ENCODE results near the gene EPHA6. TPM values are rescaled to one million over a fixed set of nuclear protein-coding genes. Genes with fewer than 3 reads are reported as not detected.

The EPHA6 gene
- total and polyA plus RNA-seq, 2 donors (not counting 3 experiments of a cell fraction or from before 2014, with no cell fraction given), result not detected

DNA sequence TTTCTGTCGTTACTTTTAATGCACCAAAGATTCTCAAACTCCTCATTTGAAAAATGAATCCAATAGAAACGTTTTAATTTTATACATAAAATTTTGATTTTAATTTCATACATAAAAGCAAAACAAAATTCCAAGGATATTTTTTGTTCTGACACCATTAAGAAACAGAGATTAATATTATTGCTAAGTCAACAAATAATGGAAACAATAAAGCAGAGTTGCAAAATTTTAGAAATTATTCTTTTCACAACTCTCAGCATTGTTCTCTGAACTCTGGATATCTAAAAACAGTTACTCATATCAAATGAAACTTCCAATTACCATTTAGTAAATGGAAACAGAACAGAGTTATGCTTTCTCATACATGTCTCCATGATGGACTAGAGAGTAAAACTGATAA, 260.2 kb downstream of the EPHA6 start:
- no peak for FAIRE-seq
- BruUV-seq (replicated peaks), result no TSS peak
- Histone ChIP-seq H3K36me3 (ENCODE audit: control insufficient read depth in 2 of 2, extremely low read depth in 1 of 2, insufficient read depth in 2 of 2, low read length in 2 of 2) (no peaks in the 10 kb centered on the region), H3K4me1 (ENCODE audit: control insufficient read depth, extremely low read depth, insufficient read depth, low read length) (no peaks in the 10 kb centered on the region), H3K27ac (ENCODE audit: insufficient read depth, low read depth, low read length) (no peak overlapping the region), H3K79me2 (ENCODE audit: control insufficient read depth, insufficient read depth, low read length) (no peaks in the 10 kb centered on the region), H2AFZ (ENCODE audit: low read depth, low read length) (no peak overlapping the region), H3K4me2 (ENCODE audit: insufficient read depth, low read length) (no peak overlapping the region), H3K9me3 (replicated peaks; ENCODE audit: control insufficient read depth, insufficient read depth, low read length) (no peaks in the 10 kb centered on the region), H3K9me1 (replicated peaks; ENCODE audit: control insufficient read depth, extremely low read depth, insufficient read depth, low read length) (no peaks in the 10 kb centered on the region), H3K4me3 (replicated peaks in 1 of 3; ENCODE audit: insufficient read depth in 1 of 3, low read depth in 1 of 3, low read length in 3 of 3) (no peak overlapping the region), H3K27me3 (ENCODE audit: control insufficient read depth in 2 of 2, insufficient read depth in 2 of 2, low read length in 2 of 2) (no peaks in the 10 kb centered on the region), H3K9ac (replicated peaks; ENCODE audit: extremely low read depth, insufficient read depth, low read length) (no peak overlapping the region), H4K20me1 (replicated peaks; ENCODE audit: control insufficient read depth, extremely low read depth, insufficient read depth, low read length) (no peaks in the 10 kb centered on the region)
- TF ChIP-seq FOS (IDR thresholded peaks at IDR 0.05; ENCODE audit: borderline replicate concordance, insufficient read depth, low read length) (no peak), MYC (IDR thresholded peaks at IDR 0.05; ENCODE audit: low read depth, low read length) (no peak)
- ChIA-PET POLR2A (no interaction called here), CTCF (no interaction called here)
- intact Hi-C loops (cut with micrococcal nuclease), result no loop called here
- dilution Hi-C loops (cut with MboI; ENCODE audit: extremely low pct_ligation_motif_present, low sequenced_read_pairs), result no loop called here
- no peak for DNase-seq (ENCODE audit: low read depth, low spot score)

DNA sequence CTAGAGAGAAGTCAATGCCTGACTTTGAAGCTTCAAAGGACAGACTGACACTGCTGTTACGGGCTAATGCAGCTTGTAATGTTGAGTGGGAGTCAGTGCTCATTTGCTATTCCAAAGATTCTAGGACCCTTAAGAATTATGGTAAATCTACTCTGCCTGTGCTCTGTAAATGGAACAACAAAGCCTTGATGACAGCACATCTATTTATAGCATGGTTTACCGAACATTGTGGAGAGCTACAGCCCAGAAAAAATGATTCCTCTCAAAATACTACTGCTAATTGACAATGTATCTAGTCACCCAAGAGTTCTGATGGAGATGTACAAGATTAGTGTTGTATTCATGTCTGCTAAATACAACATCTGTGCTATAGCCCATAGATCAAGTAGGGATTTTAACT, 262.3 kb downstream of the EPHA6 start:
- Histone ChIP-seq H3K27ac (ENCODE audit: insufficient read depth, low read depth, low read length) (no peak overlapping the region), H3K4me2 (ENCODE audit: insufficient read depth, low read length) (no peak overlapping the region), H3K4me3 (replicated peaks in 1 of 3; ENCODE audit: insufficient read depth in 1 of 3, low read depth in 1 of 3, low read length in 3 of 3) (no peak overlapping the region), H4K20me1 (replicated peaks; ENCODE audit: control insufficient read depth, extremely low read depth, insufficient read depth, low read length) (no peaks in the 10 kb centered on the region), H3K4me1 (ENCODE audit: control insufficient read depth, extremely low read depth, insufficient read depth, low read length) (no peaks in the 10 kb centered on the region), H3K36me3 (ENCODE audit: control insufficient read depth in 2 of 2, extremely low read depth in 1 of 2, insufficient read depth in 2 of 2, low read length in 2 of 2) (no peaks in the 10 kb centered on the region), H3K79me2 (ENCODE audit: control insufficient read depth, insufficient read depth, low read length) (no peaks in the 10 kb centered on the region), H2AFZ (ENCODE audit: low read depth, low read length) (no peak overlapping the region), H3K9ac (replicated peaks; ENCODE audit: extremely low read depth, insufficient read depth, low read length) (no peak overlapping the region), H3K9me3 (replicated peaks; ENCODE audit: control insufficient read depth, insufficient read depth, low read length) (no peaks in the 10 kb centered on the region), H3K27me3 (ENCODE audit: control insufficient read depth in 2 of 2, insufficient read depth in 2 of 2, low read length in 2 of 2) (no peaks in the 10 kb centered on the region), H3K9me1 (replicated peaks; ENCODE audit: control insufficient read depth, extremely low read depth, insufficient read depth, low read length) (no peaks in the 10 kb centered on the region)
- FAIRE-seq (no peak), DNase-seq (ENCODE audit: low read depth, low spot score) (no peak)
- no TSS peak for BruUV-seq (replicated peaks)
- dilution Hi-C loops (cut with MboI; ENCODE audit: extremely low pct_ligation_motif_present, low sequenced_read_pairs) (no loop called here), intact Hi-C loops (cut with micrococcal nuclease) (no loop called here)
- TF ChIP-seq MYC (IDR thresholded peaks at IDR 0.05; ENCODE audit: low read depth, low read length) (no peak), EZH2 (IDR thresholded peaks at IDR 0.05; ENCODE audit: borderline replicate concordance, low read depth, low read length, severe bottlenecking) (no peak), GATA2 (IDR thresholded peaks at IDR 0.05; ENCODE audit: insufficient read depth, insufficient read length, low read depth, low read length) (no peak), FOS (IDR thresholded peaks at IDR 0.05; ENCODE audit: borderline replicate concordance, insufficient read depth, low read length) (no peak), JUN (IDR thresholded peaks at IDR 0.05; ENCODE audit: borderline replicate concordance, insufficient read depth, insufficient read length, low read depth) (no peak), POLR2AphosphoS5 (IDR thresholded peaks at IDR 0.05; ENCODE audit: insufficient read depth, low read depth, low read length) (no peak), POLR2A (IDR thresholded peaks at IDR 0.05; ENCODE audit: low read depth, low read length) (no peak)
- TF ChIP-seq, protein P1, sequence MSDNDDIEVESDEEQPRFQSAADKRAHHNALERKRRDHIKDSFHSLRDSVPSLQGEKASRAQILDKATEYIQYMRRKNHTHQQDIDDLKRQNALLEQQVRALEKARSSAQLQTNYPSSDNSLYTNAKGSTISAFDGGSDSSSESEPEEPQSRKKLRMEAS (IDR thresholded peaks at IDR 0.05; ENCODE audit: insufficient read depth, insufficient read length), result no peak
- TF ChIP-seq, protein P2, sequence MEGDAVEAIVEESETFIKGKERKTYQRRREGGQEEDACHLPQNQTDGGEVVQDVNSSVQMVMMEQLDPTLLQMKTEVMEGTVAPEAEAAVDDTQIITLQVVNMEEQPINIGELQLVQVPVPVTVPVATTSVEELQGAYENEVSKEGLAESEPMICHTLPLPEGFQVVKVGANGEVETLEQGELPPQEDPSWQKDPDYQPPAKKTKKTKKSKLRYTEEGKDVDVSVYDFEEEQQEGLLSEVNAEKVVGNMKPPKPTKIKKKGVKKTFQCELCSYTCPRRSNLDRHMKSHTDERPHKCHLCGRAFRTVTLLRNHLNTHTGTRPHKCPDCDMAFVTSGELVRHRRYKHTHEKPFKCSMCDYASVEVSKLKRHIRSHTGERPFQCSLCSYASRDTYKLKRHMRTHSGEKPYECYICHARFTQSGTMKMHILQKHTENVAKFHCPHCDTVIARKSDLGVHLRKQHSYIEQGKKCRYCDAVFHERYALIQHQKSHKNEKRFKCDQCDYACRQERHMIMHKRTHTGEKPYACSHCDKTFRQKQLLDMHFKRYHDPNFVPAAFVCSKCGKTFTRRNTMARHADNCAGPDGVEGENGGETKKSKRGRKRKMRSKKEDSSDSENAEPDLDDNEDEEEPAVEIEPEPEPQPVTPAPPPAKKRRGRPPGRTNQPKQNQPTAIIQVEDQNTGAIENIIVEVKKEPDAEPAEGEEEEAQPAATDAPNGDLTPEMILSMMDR (IDR thresholded peaks at IDR 0.05; ENCODE audit: extremely low read depth in 1 of 2, insufficient read depth in 1 of 2, low read depth in 1 of 2, low read length in 2 of 2), result no peak
- ChIA-PET CTCF (no interaction called here), POLR2A (no interaction called here)

Measured in endothelial cell of umbilical vein (primary cell).